K562 (cell line): ENCODE measurements around the gene NCMAP. TPM values are rescaled to one million over a fixed set of nuclear protein-coding genes. Genes with fewer than 3 reads are reported as not detected.

Experiments used
- CBFA2T3 ChIP-seq: fragments of 450-650 bp; IDR thresholded peaks from 2 replicates; pipeline ENCODE4 v1.6.1; 2017
- DLX4 ChIP-seq: fragments of 250-450 bp; sonication (Bioruptor Pico); IDR thresholded peaks from 2 replicates; pipeline ENCODE4 v1.6.1; 2021; ENCODE audit warnings: mild to moderate bottlenecking
- ESRRA ChIP-seq: fragments of 450-650 bp; IDR thresholded peaks from 2 replicates; pipeline ENCODE4 v1.6.1; 2014; ENCODE audit warnings: low read depth, mild to moderate bottlenecking, moderate library complexity, borderline replicate concordance
- ETV1 ChIP-seq: fragments of 450-650 bp; conservative IDR thresholded peaks from 2 replicates; pipeline ENCODE4 v1.6.1; 2016; ENCODE audit warnings: missing genetic modification characterization, control low read depth, low read depth, missing compliant biosample characterization
- FOXA3 ChIP-seq, 2 experiments: fragments of 450-650 bp in 1 of 2; sonication (generic) in 1 of 2; formaldehyde crosslinking; IDR thresholded peaks in 1 of 2; conservative IDR thresholded peaks in 1 of 2; 2 replicates each; pipeline versions ENCODE4 v1.4.0 to v1.8.0; 2020 to 2022; ENCODE audit warnings: mild to moderate bottlenecking in 2 of 2, missing genetic modification reagents in 1 of 2
- GTF2B ChIP-seq: IDR thresholded peaks from 2 replicates; pipeline ENCODE4 v1.6.1; 2011; ENCODE audit not compliant: insufficient read length; ENCODE audit errors: extremely low read depth
- KDM1A ChIP-seq, 2 experiments: fragments of 450-650 bp; IDR thresholded peaks; 2 replicates each; pipeline ENCODE4 v1.6.1; 2016; ENCODE audit warnings: mild to moderate bottlenecking in 2 of 2
- MLLT1 ChIP-seq, 2 experiments: fragments of 450-650 bp; IDR thresholded peaks; 2 replicates each; pipeline ENCODE4 v1.6.1; 2016
- NFYB ChIP-seq: IDR thresholded peaks from 2 replicates; pipeline ENCODE4 v1.6.1; 2011; ENCODE audit warnings: mild to moderate bottlenecking, moderate library complexity; ENCODE audit not compliant: insufficient read length; ENCODE audit errors: extremely low read depth
- PHB ChIP-seq: fragments of 250-450 bp; sonication (Bioruptor Pico); IDR thresholded peaks from 2 replicates; pipeline ENCODE4 v1.5.0; 2021
- POLR2A ChIP-seq: fragments of 450-650 bp; conservative IDR thresholded peaks from 2 replicates; pipeline ENCODE4 v1.6.1; 2016
- SLC30A9 ChIP-seq: fragments of 250-450 bp; sonication (Bioruptor Pico); IDR thresholded peaks from 2 replicates; pipeline ENCODE4 v1.8.0; 2022; ENCODE audit warnings: mild to moderate bottlenecking, moderate library complexity
- SRF ChIP-seq, 2 experiments: fragments of 250-450, 450-650 bp in 1 of 2; sonication (Bioruptor Pico) in 1 of 2; sonication (generic) in 1 of 2; formaldehyde crosslinking; IDR thresholded peaks; 2 replicates each; pipeline versions ENCODE4 v1.5.0 to v1.5.1; 2020 to 2022; ENCODE audit warnings: mild to moderate bottlenecking in 1 of 2, missing genetic modification reagents in 1 of 2
- STAT6 ChIP-seq: sonication (generic); formaldehyde crosslinking; IDR thresholded peaks from 2 replicates; pipeline ENCODE4 v1.8.1; 2023; ENCODE audit warnings: mild to moderate bottlenecking, missing genetic modification reagents
- ZFP1 ChIP-seq: fragments of 450-650 bp; formaldehyde crosslinking; IDR thresholded peaks from 2 replicates; pipeline ENCODE4 v1.4.0; 2020; ENCODE audit warnings: mild to moderate bottlenecking, mixed read lengths
- ZMIZ1 ChIP-seq, 2 experiments: fragments of 150-350 bp in 1 of 2; IDR thresholded peaks; 2 replicates each; pipeline ENCODE4 v1.6.1; 2012 to 2016; ENCODE audit warnings: low read depth in 2 of 2, low read length in 2 of 2, mild to moderate bottlenecking in 1 of 2, moderate library complexity in 1 of 2
- ZNF41 ChIP-seq: fragments of 250-450 bp; sonication (Bioruptor Pico); conservative IDR thresholded peaks from 2 replicates; pipeline ENCODE4 v1.4.0; 2020; ENCODE audit warnings: mild to moderate bottlenecking
- ZNF764 ChIP-seq: fragments of 250-450 bp; sonication (Bioruptor Pico); IDR thresholded peaks from 2 replicates; pipeline ENCODE4 v1.4.0; 2020; ENCODE audit warnings: low read depth, mild to moderate bottlenecking, moderate library complexity
- polyA plus RNA-seq, 8 experiments: library from polyadenylated mRNA; depleted of rRNA in 4 of 8; stranded (reverse) in 5 of 8; unstranded in 3 of 8; fragments of >200 nt; fragmentation: Nextera tagmentation in 2 of 8; fragmentation: Illumina TruSeq in 1 of 8; extraction: Ambion mirVana in 2 of 8; extraction: Trizol in 1 of 8; gene quantifications; 2 replicates each; pipeline versions ENCODE4 v1.2.1 to v1.2.3, GENCODE V29; 2011 to 2014; ENCODE audit warnings: inconsistent platforms in 1 of 8, missing spikeins in 1 of 8
- total RNA-seq, 7 experiments: library from RNA; depleted of rRNA in 6 of 7; stranded (reverse); fragments of >200 nt in 6 of 7; fragmentation: Illumina TruSeq in 2 of 7; extraction: Trizol in 2 of 7; gene quantifications; 2 replicates each; pipeline versions ENCODE4 v1.2.1 to v1.2.3, GENCODE V29; 2011 to 2021; ENCODE audit warnings: low replicate concordance in 1 of 7

NCMAP gene
- total and polyA plus RNA-seq, 9 of the 15 experiments (the other 6 are each of a cell fraction or from before 2014, with no cell fraction given), result 0.03 TPM; not detected in 8

- TF ChIP-seq GTF2B (no peak), CBFA2T3 (no peak), FOXA3 (CRISPR knock-in tag; conservative IDR thresholded peaks at IDR 0.05 in 1 of 2, IDR thresholded peaks at IDR 0.05 in 1 of 2) (no peak; a peak in 2 of 4 replicates), MLLT1 (IDR thresholded peaks at IDR 0.05) (peak in 1 of 2 experiments; percentile 66; a peak in 2 of 4 replicates), SLC30A9 (CRISPR knock-in tag) (no peak), DLX4 (no peak), NFYB (peak; percentile 90), POLR2A (peak; percentile 98), ZNF764 (CRISPR knock-in tag) (no peak), STAT6 (peak; percentile 61; the same call in 1 of the 2 replicates), ZNF41 (CRISPR knock-in tag) (no peak), ZFP1 (CRISPR knock-in tag) (no peak), KDM1A (IDR thresholded peaks at IDR 0.05) (no peak), PHB (peak; percentile 96), ETV1 (no peak), ZMIZ1 (IDR thresholded peaks at IDR 0.05; ENCODE audit: low read depth in 2 of 2, low read length in 2 of 2) (no peak), ESRRA (peak; percentile 82; the same call in 1 of the 2 replicates), SRF (CRISPR knock-in tag; IDR thresholded peaks at IDR 0.05) (peak; percentile 64 to 95; a peak in 3 of 4 replicates)
Observed at GRCh38 chr1:24642481-24643362, 86.8 kb downstream of the NCMAP start, which contains the start of gene SRRM1 (continued).
